ENCODE data around the gene SLC6A12. TPM values are rescaled to one million over a fixed set of nuclear protein-coding genes. Genes with fewer than 3 reads are reported as not detected.
A peak's percentile ranks its signal among the peaks of the same experiment; 100 is the strongest.

Gene SLC6A12
- total RNA-seq, 1 experiment from 2014 or later = 0.17 TPM

DNA sequence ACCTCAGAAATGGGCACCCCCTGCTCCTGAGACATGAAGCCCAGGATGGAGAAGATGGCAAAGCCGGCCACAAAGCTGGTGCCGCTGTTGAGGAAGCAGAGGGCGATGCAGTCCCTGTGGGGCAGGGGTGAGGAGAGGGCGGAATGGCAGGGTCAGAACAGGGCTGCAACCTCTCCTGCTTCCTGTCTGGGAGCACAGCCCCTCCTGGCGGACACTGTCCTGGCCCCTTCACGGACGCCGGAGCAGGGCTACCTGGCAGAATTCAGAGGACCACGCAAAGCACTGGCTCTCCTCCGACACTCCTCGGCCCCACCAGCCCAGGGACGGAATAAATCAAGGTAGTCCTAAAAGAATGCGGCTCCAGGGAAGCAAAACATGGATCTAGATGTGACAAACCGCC lies 12.4 kb upstream of the SLC6A12 start:
- Histone ChIP-seq H4K5ac (ENCODE audit: insufficient read length, low read depth, low read length) (no peak overlapping the region), H3K23me2 (ENCODE audit: insufficient read length, low read depth, low read length, poor library complexity, severe bottlenecking) (peaks cover 2% of the 10 kb centered on the region), H3T11ph (ENCODE audit: low read length) (no peak overlapping the region), H4K20me1 (ENCODE audit: control insufficient read depth, insufficient read depth, insufficient read length) (no peaks in the 10 kb centered on the region), H3K79me1 (ENCODE audit: insufficient read depth, low read depth, low read length, poor library complexity, severe bottlenecking) (no peaks in the 10 kb centered on the region), H2BK15ac (ENCODE audit: low read depth, low read length) (no peak overlapping the region), H3K27me3 (ENCODE audit: insufficient read depth, low read length) (no peaks in the 10 kb centered on the region), H3K9ac (ENCODE audit: extremely low read depth, insufficient read length, low read length) (no peak overlapping the region), H3K56ac (ENCODE audit: insufficient read length, low read depth, low read length) (no peak overlapping the region), H2BK120ac (ENCODE audit: low read depth, low read length, poor library complexity, severe bottlenecking) (no peak overlapping the region), H3K4ac (ENCODE audit: low read depth, low read length) (no peak overlapping the region), H2BK5ac (ENCODE audit: insufficient read length, low read length) (no peak overlapping the region), H3K79me2 (ENCODE audit: insufficient read depth, low read length) (no peaks in the 10 kb centered on the region), H3K14ac (ENCODE audit: insufficient read depth, low read length) (no peak overlapping the region), H2BK12ac (ENCODE audit: insufficient read length, low read depth, low read length) (no peak overlapping the region), H3K27ac (ENCODE audit: insufficient read length, low read depth, low read length) (no peak overlapping the region), H4K8ac (replicated peaks; ENCODE audit: insufficient read length, low read depth, low read length) (no peak overlapping the region), H2BK20ac (ENCODE audit: low read depth, low read length, poor library complexity, severe bottlenecking) (no peak overlapping the region), H3K4me1 (ENCODE audit: insufficient read depth, low read length) (no peaks in the 10 kb centered on the region), H3K9me3 (ENCODE audit: control insufficient read depth, low read depth, low read length) (no peaks in the 10 kb centered on the region), H3K23ac (ENCODE audit: insufficient read length, low read depth, low read length) (no peak overlapping the region), H2AK5ac (ENCODE audit: insufficient read length, low read length) (no peak overlapping the region), H3K4me2 (ENCODE audit: insufficient read depth, insufficient read length, low read length) (no peak overlapping the region), H2AFZ (ENCODE audit: low read length) (no peak overlapping the region), H4K91ac (ENCODE audit: insufficient read length, low read depth, low read length) (no peak overlapping the region), H3K18ac (ENCODE audit: insufficient read length, low read depth, low read length) (no peak overlapping the region)
- TF ChIP-seq CTCF (conservative IDR thresholded peaks at IDR 0.05) = peak; percentile 53; the same call in 2 of the 3 replicates
- no peaks in the 10 kb centered on the region for H3K9me3 Mint-ChIP-seq
- no CpG with 5 or more reads among the region's 14 CpGs for WGBS (ENCODE audit: extremely low coverage, insufficient read length, low lambda C conversion rate)
- H3K4me3 Mint-ChIP-seq = no peak overlapping the region
- peaks cover 10 to 24% of the 10 kb centered on the region in 2 experiments for H3K4me1 Mint-ChIP-seq
- peaks cover 16% of the 10 kb centered on the region for H3K27me3 Mint-ChIP-seq (ENCODE audit: low read depth)
- DNase-seq = peak; percentile 78
- no peaks in the 10 kb centered on the region for H3K36me3 Mint-ChIP-seq (ENCODE audit: insufficient read depth in 1 of 3, low read depth in 3 of 3)
- H3K27ac Mint-ChIP-seq = no peak overlapping the region
